Superior temporal gyrus (tissue), 1 donor: Measurements from ENCODE around the gene CIRBP.

ENCODE experiments used
- DNase-seq: peaks from one replicate; pipeline ENCODE4 v3.0.0-alpha.2; 2016; ENCODE audit errors: extremely low spot score

CIRBP gene

GRCh38 chr19:1269065-1269477 lies at the start of gene CIRBP:
Gene CIRBP, plus strand, starts transcription at chr19:1269332. Its CDS starts 1,602 bp downstream, at chr19:1270934.
- peak; percentile 99 for DNase-seq

DNA sequence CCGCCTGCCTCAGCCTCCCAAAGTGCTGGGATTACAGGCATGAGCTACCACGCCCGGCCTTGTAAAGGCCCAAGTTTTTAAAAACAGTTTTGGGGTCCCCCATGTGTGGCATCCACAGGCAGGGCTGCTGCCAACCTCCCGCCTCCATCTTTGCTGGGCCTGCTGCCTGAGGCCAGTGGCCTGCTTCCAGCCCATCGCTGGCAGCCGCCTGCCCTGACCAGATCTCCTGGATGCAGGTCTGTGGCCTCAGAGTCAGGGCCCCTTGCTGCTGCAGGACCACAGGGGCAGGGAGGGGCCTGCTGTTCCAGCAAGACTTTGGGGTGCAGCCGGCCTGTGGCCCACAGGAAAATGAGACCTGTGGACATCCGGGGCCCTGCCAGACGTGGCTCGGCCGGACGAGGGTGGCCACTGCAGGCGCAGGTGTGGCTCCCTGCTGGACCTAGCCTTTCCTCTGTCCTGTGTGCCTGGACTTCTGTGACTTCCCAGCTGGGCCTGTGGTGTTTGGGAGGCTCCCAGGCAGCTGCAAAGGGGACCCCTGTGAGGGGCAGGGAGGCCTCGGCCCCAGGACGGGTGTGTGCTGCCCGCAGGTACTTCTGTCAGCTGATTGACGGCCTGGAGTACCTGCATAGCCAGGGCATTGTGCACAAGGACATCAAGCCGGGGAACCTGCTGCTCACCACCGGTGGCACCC lies 49.2 kb upstream of the CIRBP start:
- no peak for DNase-seq

DNA sequence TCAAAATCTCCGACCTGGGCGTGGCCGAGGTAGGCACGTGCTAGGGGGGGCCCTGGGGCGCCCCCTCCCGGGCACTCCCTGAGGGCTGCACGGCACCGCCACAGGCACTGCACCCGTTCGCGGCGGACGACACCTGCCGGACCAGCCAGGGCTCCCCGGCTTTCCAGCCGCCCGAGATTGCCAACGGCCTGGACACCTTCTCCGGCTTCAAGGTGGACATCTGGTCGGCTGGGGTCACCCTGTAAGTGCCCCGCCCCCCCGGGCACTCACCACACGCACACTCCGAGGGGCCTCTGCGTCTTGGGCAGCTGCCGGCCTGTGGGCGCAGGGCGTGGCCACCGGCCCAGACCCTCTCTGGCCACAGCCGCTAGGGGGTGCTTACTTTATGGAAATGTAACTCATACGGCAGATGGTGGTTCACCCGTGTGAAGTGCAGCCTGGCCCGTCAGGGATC lies 48.6 kb upstream of the CIRBP start:
- DNase-seq: no peak

GRCh38 chr19:1220976-1221903 lies 47.9 kb upstream of the CIRBP start:
- DNase-seq: peak; percentile 68

GRCh38 chr19:1221904-1222255 lies 47.3 kb upstream of the CIRBP start:
- DNase-seq: no peak

DNA sequence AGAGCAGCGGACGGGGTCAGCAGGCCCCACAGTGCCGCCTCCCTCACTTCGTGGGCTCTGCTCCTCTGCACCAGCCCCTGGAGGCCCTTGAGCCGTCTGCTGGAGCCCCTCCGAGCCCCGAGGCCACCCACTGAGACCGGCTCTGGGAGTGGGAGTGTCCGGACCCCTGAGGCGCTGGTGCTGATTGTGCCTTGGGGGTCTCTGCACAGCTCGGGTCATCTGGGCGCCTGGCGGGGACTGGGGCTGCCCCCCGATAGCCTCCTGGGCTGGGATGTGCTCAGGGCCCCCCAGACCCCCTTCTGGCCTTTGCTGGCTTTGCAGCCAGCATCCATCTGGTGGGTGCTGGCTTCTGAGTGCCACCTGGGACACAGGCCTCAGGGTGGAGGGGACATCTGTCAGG lies 46.7 kb upstream of the CIRBP start:
- no peak for DNase-seq

- no peak for DNase-seq
Measured at GRCh38 chr19:1223018-1223855, 45.9 kb upstream of the CIRBP start.

- no peak for DNase-seq
Measured at GRCh38 chr19:1224047-1224825, 44.9 kb upstream of the CIRBP start.

GRCh38 chr19:1224847-1225246 lies 44.3 kb upstream of the CIRBP start:
- DNase-seq: no peak

GRCh38 chr19:1225440-1226226 lies 43.5 kb upstream of the CIRBP start:
- DNase-seq: no peak

GRCh38 chr19:1226227-1226518 lies 43.0 kb upstream of the CIRBP start:
- DNase-seq: no peak

DNA sequence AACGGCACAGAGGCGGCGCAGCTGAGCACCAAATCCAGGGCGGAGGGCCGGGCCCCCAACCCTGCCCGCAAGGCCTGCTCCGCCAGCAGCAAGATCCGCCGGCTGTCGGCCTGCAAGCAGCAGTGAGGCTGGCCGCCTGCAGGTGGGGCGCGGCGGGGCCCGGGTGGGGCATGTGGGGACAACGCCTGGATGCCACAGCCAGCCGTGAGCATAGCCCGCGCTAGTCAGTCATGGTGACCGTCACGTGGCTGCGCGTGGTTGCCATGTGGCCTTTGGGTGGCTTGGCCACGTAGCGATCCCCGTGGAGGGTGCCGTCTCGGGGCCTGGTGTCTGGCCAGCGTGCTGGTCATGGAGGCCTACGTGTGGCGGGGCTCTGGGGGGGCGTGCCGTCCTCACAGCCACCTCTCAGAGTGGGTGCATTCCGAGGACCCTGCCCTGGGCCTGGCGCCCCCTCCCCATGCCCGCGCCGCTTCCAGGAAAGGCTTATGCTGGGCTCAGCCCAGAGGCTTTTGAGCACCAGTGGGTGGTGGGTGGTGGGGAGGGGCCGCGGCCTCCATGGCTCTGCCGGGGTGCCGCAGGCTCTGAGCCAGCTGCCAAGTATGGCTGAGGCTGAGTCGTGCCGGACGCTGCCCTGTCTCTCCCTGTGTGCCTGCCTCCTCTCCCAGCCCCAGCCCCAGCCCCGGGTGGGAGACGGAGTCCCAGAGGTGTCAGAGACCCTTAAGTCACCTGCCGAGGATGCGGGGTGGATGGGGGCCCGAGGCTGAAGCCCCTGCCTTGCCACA lies 42.4 kb upstream of the CIRBP start:
- DNase-seq: no peak

- DNase-seq: no peak
Measured at GRCh38 chr19:1227304-1228054, 41.7 kb upstream of the CIRBP start.

DNA sequence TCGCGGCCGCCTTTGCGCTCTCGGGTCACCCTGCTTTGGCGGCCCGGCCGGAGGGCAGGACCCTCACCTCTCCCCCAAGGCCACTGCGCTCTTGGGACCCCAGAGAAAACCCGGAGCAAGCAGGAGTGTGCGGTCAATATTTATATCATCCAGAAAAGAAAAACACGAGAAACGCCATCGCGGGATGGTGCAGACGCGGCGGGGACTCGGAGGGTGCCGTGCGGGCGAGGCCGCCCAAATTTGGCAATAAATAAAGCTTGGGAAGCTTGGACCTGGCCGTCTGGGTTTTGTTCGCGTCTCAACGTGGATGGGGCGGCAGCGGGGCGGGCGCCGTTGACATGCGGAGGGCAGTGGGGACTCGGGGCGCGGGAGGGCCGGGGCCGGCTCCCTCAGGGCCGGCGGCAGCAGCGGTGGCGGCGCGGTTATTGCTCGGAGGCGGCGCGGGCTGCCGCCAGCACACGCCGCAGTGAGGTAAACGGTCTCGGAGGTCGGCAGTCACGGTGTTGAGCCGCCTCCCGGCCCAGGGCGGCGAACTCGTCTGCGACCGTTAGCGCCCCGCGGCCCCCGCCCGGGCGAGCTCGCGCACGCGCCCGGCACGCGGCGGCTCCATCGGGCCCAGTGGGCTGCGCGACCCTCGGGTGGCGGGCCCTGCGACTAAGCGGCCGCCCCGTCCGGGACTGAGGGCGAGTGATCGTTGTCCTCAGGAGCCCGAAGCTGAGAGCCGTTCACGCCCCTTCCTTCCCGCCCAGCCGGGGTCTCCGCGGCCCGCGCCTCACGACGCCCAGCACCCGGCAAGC lies 40.8 kb upstream of the CIRBP start:
- no peak for DNase-seq

DNA sequence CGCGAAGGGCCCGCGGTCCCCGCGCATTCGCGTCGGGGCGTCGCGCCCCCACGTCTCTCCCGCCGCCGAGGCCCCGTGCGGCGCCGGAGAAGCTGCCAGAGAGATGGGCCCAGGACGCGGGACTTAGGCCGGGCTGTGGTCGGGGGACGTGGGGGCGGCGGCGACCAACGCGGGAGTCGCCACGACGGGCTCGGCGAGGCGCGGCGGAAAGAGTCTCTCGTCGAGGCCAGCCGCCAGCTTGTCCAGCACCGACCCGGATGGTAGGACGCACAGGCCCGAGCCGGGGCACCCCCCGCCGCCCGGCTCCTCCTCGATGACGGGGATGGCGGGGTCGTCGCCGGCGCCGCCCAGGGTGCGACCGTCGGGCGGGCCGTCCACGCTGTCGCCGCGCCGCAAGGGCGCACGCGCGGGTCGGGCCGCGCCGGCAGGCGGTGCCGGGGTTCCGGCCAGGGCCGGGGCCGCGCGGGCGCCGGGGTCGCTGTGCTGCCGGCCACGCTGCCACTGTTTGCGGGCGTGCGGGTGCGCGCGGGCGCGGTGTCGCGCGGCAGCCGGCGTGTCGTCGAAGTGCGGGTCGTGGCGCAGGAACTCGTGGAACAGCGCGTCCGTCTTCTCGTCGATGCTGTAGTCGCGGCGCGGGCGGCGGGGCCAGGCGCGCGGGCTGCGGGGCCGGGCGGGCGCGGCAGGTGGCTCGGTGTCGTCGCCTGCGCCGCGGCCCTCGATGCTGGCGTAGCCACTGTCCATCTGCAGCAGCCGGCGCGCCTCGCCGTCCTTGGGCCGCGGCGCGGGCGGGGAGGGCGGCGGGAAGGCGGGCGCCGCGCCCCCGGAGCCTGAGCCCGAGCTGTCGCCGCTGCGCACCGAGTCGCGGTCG lies 39.8 kb upstream of the CIRBP start:
- DNase-seq: no peak

DNA sequence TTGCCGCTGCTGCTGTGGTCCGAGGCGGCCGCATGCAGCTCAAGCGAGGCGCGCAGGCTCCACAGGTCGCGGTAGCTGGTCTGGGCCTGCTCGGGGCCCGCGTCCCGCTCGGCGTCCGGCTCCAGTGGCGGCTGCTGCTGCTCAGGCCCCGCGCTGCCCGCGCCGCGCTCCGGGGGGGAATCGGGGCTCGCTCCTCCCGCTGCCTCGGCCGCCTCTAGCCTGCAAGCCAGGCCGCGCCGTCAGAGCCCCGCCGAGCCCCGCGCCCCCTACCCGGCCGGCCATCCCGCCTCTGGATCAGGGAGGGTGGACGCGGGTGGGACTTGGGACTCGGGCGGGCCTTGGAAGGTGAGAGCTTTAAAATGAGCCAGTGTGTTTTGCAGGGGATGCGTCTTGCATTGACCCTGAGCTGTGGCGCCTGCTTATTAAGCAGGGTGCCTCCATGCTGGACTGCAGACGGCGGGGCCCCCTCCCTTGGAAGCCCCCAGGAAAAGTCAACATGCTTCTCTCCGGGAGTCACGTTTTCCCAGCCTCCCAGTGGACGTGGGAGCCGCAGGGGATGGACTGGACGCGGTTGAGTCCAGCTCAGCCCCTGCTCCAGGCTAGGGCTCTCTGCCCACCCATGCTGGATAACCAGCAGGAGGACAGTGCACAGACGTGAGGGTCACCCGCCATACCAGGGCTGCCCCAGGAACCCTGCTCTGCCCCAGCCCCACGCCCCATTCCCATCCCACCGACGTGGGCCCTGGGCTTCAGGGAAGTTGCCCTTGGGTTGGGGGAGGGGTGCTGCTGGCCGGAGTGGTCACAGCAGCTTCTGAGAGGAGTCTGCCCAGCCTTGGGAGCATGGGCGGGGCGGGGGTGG lies 39.0 kb upstream of the CIRBP start:
- DNase-seq: no peak
